ENCODE measurements around the gene EXOC6.

Gene EXOC6

GRCh38 chr10:92832998-92833650, 15.2 kb upstream of the EXOC6 start:
- no peak for DNase-seq (ENCODE audit: low read depth in 2 of 2)

DNA sequence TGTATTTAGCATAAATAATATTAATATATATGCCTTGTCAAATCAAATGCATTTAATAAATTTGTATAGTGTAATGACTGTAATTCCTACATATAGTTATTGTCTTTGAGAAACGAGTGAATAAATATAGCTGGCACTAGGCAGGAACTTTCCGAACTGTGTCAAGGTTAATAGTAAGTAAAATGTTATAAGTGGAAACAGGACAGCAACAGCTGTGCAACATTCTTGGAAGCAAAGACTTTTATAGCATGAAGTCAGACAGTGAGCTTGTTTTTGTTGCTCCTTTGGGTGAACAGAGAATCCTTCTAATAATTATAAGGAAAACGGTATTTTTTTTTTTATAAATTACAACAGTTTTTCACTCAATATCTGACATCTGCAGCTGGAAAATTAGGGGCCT, 14.0 kb upstream of the EXOC6 start:
- DNase-seq (ENCODE audit: low read depth in 2 of 2): no peak

DNA sequence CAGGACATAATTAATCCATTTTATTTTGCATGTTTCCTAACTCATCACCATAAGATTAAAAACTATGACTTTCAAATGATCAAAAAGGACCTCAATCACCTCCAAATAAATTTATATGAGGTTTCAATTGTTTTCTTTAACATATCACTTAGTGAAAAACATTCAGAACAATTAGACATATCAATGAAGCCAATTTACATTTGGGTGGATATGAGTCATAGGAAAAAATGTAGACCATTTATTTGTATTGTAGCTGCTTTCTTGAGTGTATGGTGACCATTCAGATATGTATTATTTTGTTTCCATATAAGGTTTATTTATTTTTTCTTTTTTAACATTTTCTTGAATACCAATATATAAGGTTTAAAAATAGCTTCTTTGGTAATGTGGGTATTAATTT, 13.3 kb upstream of the EXOC6 start:
- no peak for DNase-seq (ENCODE audit: low read depth in 2 of 2)

GRCh38 chr10:92837456-92837855, 10.9 kb upstream of the EXOC6 start:
- no peak for DNase-seq (ENCODE audit: low read depth in 2 of 2)

DNA sequence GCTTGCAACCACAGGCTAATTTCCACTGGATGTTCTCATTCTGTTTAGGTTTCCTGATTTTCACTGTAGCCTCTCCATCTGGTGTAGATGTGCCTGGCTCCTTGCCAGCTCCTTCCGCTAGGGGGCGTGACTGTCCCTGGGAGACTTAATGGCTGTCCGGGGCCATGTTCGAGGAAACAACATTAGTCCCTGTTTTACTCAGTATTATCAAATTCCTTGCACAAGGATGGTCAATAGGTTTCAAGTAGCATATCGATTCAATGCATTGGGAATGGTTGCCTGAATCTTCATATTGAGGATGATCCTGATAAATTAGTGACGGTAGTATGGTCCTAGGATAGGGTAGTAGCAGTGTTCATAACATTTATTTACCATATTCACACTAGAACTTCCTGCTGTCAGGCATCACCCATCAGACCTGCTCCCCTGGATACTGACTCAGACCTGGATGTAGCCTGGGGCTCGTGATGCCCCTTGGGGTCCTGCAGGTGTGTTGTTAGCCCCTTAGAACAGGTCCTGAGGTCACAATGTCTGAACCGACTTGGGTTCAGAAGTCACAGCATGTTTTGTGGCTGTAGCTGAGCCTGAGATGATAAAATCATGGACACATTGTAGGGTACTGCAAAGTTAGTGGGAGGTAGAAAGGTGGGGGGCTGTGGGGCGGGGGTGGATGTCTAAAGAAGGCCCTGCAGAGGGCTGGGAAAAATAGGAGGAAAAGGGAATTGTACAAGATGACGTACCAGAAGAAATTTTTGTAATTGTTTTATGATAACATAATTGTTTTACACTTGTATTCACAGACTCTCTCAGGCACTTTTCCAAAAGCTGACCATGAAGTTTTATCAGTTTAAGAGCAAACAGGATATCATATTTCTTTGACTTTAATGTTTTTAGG, 8.9 kb upstream of the EXOC6 start:
- DNase-seq (ENCODE audit: low read depth in 2 of 2): peak; percentile 54

- no peak for DNase-seq (ENCODE audit: low read depth in 2 of 2)
These were observed 3.6 kb upstream of the EXOC6 start for GRCh38 chr10:92844746-92845145.

DNA sequence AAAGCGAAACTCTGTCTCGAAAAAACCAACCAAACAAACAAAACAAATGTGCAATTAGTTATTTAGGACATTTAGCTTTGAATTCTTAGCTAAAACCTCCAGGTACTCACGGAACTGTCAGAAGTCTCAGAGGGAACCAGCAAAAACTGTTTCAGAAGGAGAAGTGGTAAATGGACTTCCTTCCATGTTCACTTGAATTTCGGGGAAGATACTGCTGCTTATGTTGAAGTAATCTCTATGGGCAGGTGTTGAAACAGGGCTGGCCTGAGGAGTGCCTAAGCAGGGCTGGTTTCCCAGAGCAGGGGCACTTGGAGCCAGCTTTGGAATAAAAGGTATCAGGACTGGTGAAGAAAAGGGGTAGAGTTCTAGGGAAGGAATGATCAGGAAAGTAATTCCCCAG, 2.4 kb upstream of the EXOC6 start:
- no peak for DNase-seq (ENCODE audit: low read depth in 2 of 2)

DNA sequence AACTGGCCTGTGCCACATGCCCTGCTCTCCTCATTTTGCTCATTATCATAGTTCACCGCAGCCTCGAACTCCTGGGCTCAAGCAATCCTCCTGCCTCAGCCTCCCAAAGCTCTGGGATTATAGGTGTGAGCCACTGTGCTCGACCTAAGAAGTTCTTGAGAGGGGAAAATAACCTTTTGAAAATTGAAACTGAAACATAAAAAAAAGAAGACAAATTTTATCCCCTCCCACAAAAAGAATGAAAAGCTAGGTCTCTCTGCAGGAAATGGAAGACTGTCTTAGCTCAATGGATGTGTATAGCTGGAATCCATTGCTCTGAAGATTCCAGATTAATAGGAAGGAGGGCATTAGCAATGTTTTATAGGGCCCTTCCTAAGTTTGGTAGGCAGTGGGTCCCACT, 2.0 kb upstream of the EXOC6 start:
- no peak for DNase-seq (ENCODE audit: low read depth in 2 of 2)

DNA sequence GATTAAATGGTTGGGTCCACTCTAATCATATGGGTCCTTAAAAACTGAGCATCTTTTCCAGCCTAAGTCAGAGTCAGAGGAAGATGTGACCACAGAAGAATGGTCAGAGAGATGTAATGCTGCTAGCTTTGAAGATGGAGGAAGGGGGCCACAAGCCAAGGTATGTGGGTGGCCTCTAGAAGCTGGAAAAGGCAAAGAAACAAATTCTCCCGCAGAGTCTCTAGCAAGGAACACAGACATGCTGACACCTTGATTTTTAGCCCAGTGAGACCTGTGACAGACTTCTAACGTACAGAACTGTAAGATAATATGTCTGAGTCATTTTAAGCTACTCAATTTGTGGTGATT, 1.5 kb upstream of the EXOC6 start:
- no peak for DNase-seq (ENCODE audit: low read depth in 2 of 2)

DNA sequence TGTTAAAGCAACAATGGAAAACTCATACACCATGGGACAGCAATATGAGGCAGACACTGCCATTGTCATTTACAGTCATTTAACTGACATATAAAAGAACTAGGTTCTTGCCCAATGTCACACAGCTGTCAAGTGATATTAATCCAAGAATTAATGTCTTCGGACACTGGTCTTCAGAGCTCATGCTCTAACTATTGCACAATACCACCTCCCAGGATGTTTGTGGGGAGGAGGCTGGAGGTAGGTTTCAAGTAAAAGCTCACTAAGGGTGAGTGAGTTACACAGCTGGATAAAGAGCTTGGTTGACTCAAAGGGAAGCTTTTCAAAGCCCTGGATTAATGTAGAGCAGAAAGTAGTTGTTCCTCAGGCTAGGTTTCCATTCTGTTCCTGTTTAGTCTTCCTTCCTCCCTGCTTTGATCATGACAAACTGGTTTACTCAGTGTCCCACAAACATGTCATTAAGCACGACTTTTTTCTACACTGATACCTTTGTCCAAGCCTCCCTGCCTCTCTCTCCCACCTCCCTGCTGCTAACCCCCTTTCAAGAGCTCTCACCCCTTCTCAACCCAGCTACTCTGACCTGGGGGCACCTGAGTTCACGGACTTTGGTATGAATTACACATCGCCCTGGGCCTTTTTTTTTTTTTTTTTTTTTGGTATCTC, 987 bp upstream of the EXOC6 start:
- DNase-seq (ENCODE audit: low read depth in 2 of 2): no peak

DNA sequence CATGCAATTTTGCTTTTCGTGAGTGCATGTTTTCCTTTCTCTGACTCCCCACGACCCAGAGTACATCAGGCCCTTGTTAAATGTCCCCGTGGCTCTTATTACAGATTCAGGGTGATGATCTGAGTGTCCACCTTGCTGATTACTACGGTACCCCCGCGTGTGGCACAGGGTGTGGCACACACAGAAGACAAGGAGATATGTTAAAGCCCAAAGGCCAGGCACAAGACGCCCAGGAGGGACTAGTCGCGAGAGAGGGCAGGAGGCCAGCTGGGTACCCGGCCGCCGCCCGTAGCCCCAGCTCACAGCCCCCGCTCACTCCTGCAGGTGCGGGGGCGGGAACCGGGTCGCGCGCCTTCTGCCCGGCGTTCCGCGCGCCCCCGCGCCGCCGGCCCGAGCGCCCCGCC, 281 bp upstream of the EXOC6 start:
- DNase-seq (ENCODE audit: low read depth in 2 of 2): no peak

- DNase-seq (ENCODE audit: low read depth in 2 of 2): no peak
These were observed 860 bp downstream of the EXOC6 start for GRCh38 chr10:92849234-92849525.

DNA sequence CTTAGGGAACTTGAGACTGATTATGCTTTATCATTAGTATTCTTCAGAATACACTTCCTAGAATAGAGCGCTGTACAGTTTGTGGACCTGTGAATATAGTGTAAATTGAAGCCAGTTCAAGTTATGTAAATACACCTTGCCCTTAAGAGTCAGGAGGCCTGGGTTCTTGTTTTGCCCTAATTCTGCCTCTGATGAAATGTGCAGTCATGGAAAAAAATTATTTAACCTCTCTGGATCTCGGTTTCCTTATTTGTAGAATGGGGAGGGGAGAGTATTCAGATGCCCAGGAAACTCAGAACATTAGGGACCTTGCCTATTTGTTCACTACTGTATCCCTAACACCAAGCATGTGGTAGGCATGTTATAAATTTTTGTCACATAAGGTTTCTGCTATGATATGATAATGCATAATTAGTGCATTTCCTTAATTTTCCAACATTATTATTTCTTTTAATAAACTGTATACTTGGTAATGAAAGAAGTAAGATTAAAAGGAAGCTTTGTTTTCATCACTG, 1.3 kb downstream of the EXOC6 start:
- DNase-seq (ENCODE audit: low read depth in 2 of 2): no peak

GRCh38 chr10:92850185-92850584, 1.9 kb downstream of the EXOC6 start:
- no peak for DNase-seq (ENCODE audit: low read depth in 2 of 2)

DNA sequence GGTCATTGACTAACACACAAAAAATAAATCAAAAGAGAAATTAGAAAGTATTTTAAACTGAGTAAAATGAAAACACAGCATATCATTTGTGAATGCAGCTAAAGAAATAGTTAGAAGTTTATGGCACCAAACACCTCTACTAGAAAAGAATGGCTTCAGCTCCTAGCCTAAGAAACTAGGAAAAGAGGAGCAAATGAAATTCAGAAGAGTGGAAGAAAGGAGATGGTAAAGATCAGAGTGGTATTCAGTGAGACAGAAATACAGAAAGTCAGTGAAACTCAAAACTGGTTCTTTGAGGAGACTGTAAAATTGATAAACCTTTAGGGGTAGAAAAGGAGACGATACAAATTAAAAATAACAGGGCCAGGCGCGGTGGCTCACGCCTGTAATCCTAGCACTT, 2.7 kb downstream of the EXOC6 start:
- DNase-seq (ENCODE audit: low read depth in 2 of 2): no peak

GRCh38 chr10:92855560-92855959, 7.2 kb downstream of the EXOC6 start:
- DNase-seq (ENCODE audit: low read depth in 2 of 2): no peak

- DNase-seq (ENCODE audit: low read depth in 2 of 2): no peak
These were observed 9.7 kb downstream of the EXOC6 start for GRCh38 chr10:92857904-92858514.

GRCh38 chr10:92867235-92867634, 18.9 kb downstream of the EXOC6 start:
- no peak for DNase-seq (ENCODE audit: low read depth in 2 of 2)

DNA sequence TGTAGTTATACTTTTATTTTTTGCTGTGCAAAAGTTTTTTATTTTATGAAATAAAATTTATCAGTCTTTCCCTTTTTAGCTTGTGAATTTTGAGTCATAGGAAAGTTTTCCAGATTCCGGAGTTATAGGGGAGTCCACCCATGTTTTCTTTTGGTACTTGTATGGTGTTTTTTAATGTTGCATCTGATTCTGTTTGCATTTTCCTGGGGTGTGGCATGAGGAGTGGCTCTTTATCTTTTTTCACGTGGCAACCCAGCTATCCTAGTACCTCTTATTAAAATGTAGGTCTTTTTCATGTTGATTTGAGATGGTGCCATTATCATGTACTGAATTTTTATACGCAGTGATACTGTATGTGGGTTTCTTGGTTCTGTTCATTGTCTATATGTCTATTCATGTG, 19.7 kb downstream of the EXOC6 start:
- no peak for DNase-seq (ENCODE audit: low read depth in 2 of 2)

DNA sequence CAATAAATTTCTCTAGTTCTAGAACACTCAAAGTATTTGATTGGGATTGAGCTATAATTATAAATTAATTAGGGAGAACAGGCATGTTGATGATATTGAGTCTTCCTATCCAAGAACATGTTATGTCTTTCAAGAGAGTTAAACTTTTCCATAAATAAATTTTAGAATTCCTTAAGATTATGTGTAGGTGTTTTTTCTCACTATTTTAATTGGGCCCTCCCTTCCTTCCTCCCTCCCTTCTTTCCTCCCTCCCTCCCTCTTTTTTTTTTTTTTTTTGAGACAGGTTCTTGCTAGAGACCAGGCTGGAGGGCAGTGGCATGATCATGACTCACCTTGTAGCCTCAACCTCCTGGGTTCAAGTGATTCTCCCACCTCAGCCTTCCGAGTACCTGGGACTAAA, 20.2 kb downstream of the EXOC6 start:
- DNase-seq (ENCODE audit: low read depth in 2 of 2): no peak

DNA sequence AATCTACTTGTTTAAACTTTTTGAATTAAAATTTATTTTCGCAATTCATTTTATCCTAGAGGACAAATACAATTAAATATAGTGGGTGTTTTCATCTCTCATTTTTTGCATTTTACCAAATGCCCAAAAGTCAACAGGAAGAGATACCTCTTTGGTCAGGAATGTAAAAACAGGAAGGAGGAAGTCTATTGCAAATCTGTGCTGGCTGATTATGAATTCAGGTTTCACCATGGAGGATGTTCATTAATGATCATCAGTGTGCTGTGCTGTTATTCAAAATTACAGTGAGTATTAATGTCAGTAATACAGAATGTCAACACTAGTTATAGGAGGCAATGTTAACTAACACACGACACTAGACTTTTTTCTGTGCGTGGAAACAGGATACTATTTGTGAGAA, 24.7 kb downstream of the EXOC6 start:
- DNase-seq (ENCODE audit: low read depth in 2 of 2): no peak

DNA sequence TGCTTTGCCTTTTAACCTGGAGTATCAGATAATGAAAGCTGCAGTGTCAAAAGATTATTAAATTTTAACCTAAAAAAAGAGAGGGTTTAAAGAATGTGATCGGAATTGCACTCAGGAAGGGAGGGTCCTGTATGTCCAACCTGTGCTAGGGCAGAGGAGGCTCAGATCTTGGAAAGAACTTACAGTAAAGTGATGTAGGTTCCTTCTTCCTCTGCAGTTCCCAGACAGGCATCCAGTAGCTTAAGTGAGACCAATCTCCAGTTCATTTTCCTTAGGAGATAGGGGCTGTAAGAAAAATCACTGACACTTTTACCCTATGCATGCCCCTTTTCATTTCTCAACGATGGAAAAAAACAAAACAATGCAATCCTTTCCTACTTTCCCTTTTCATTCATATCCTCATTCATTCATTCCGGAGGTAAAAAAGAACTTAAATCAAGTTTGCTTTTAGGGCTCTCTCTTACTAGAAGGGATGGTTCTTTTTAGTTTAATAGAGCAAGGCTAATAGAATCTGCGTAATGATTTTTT, 28.3 kb downstream of the EXOC6 start:
- DNase-seq (ENCODE audit: low read depth in 2 of 2): no peak

Data from stimulated activated CD8-positive, alpha-beta memory T cell treated with anti-CD3 and anti-CD28 coated beads, Interleukin-2, amount 100 ng/mL, for 48 hours (primary cell).